ENCODE data around the gene SCRT2.

- TF ChIP-seq CTCF (IDR thresholded peaks at IDR 0.05) (no peak), EP300 (IDR thresholded peaks at IDR 0.05) (no peak), POLR2A (IDR thresholded peaks at IDR 0.05) (no peak)
Observed at GRCh38 chr20:709423-709822, 33.8 kb upstream of the SCRT2 start.
